ENCODE results near the gene NLGN1.

Gene NLGN1

DNA sequence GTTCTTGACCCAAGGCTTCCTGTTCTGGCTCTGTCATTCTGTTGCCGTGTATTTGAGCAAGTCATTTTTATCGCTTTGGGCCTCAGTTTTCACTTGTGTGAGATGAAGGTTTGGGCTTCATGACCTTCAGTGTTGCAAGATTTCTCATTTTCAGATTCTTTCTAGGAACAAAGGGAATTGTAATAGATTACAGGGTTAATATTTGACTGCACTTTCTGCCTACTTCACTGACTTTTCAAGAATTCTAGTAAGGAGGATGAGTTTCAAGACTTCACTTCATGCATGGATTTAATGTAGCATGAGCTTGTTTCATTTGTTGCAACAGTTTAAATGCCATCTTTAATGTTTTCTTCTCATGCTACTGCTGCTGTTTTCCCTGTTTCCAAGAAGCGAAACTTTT lies 226.5 kb downstream of the NLGN1 start:
- H3K27me3 Mint-ChIP-seq, result no peaks in the 10 kb centered on the region
- H3K9me3 Mint-ChIP-seq, result peaks cover 9% of the 10 kb centered on the region
- H3K4me1 Mint-ChIP-seq, result no peaks in the 10 kb centered on the region
- no peak overlapping the region for H3K27ac Mint-ChIP-seq
- no peak for ATAC-seq
- H3K4me3 Mint-ChIP-seq, result no peak overlapping the region
- no peaks in the 10 kb centered on the region for H3K36me3 Mint-ChIP-seq

DNA sequence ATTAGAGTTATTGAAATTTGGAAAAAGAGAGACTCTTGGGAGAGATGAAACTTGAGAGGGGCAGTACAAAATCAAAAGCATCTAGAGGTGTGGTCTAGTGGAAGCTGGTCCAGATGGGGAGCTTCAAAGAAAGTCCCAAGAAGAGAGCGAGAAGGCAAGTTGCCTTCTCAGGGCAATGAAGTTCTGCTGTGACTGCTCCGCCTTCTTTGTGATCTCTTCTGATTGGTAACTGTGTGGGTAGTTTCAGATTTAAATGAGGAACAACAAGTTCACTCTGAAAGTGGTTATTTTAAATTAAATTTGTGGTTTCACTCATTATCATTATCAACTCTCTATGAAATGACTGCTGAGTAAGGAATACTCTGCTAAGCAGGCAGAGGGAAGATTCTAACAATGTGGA lies 233.3 kb downstream of the NLGN1 start:
- Mint-ChIP-seq H3K27me3 (no peaks in the 10 kb centered on the region), H3K36me3 (no peaks in the 10 kb centered on the region), H3K4me1 (no peaks in the 10 kb centered on the region), H3K9me3 (peaks cover 2% of the 10 kb centered on the region), H3K4me3 (no peak overlapping the region), H3K27ac (no peak overlapping the region)
- ATAC-seq, result no peak

DNA sequence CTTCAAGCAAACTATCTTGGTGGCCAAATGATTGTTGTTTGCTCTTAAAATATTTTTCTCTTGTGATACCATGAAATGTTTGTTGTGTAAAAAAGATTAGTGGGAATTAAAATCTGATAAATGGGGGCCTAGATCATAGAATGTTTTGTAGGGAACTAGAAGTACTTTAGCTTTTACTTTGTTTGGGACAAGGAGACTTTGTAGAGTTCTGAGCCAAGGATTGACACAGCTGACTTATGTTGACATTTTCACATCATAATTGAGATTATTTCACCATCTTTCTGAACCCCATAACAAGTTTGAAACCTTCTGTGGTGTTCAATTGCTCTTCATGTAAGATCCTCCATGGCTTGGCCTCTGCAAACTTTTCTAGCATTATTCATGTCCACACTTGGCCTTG lies 235.4 kb downstream of the NLGN1 start:
- Mint-ChIP-seq H3K4me3 (no peak overlapping the region), H3K9me3 (peaks cover 2% of the 10 kb centered on the region), H3K4me1 (no peaks in the 10 kb centered on the region), H3K27ac (no peak overlapping the region), H3K27me3 (no peaks in the 10 kb centered on the region), H3K36me3 (no peaks in the 10 kb centered on the region)
- no peak for ATAC-seq

DNA sequence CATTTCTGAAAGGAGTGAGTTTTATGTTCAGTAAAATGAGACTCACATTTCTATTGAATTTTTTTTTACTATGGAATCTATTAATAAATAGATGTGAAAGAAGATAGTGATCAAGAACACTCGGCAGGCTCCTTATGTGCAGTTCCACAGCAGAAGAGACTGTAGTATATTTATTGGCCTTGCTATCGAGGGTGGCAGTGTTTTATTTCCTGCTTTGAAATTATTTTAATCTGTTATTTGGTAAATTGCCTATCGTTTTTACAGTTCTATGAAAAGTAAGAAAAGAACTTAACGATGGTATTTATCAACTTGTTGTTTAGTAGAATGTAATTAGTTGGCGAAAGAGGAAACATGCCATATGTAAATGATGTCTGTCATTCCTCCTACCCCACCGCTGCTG lies 238.3 kb downstream of the NLGN1 start:
- Mint-ChIP-seq H3K4me3 (no peak overlapping the region), H3K4me1 (no peaks in the 10 kb centered on the region), H3K27ac (no peak overlapping the region), H3K36me3 (no peaks in the 10 kb centered on the region), H3K27me3 (no peaks in the 10 kb centered on the region), H3K9me3 (no peaks in the 10 kb centered on the region)
- ATAC-seq, result no peak

DNA sequence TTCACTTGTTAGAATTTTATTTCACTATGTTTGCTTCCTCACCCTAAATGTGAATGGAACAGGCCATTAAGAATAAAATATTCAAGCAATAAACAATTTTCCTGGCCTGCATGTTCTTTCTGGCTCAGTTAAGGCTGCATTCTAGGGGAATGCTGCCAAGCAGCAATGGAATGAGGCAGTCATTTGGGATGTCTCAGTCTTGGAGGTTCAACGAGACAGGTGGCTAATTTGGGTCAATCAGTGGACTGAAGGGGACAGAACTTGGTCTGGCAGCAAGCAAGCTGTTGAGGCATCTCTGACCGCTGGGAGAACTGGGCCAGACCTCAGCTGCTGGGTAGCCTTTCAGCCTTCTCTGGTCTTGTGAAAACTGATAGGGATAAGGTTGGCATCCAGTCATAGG lies 241.6 kb downstream of the NLGN1 start:
- H3K4me1 Mint-ChIP-seq, result no peaks in the 10 kb centered on the region
- H3K4me3 Mint-ChIP-seq, result no peak overlapping the region
- H3K9me3 Mint-ChIP-seq, result peaks cover 2% of the 10 kb centered on the region
- no peaks in the 10 kb centered on the region for H3K36me3 Mint-ChIP-seq
- no peak overlapping the region for H3K27ac Mint-ChIP-seq
- H3K27me3 Mint-ChIP-seq, result no peaks in the 10 kb centered on the region
- no peak for ATAC-seq

DNA sequence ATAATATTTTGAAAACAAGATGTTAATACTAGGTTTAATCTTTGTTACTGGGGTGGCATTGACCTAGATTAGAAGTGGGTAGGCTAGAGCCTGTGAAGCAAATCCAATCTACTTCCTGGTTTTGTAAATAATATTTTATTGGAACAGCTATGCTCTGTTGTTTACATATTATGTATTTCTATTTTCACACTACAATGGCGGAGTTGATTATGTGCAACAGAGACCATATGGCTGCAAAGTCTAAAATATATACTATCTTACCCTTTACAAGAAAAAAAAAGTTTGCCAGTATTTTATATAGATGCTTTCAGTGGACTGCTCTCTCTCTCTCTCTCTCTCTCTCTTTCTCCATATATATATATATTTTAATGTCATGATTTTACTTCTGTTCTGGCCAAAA lies 244.2 kb downstream of the NLGN1 start:
- H3K4me3 Mint-ChIP-seq, result no peak overlapping the region
- H3K9me3 Mint-ChIP-seq, result peaks cover 2% of the 10 kb centered on the region
- H3K4me1 Mint-ChIP-seq, result no peaks in the 10 kb centered on the region
- no peaks in the 10 kb centered on the region for H3K27me3 Mint-ChIP-seq
- no peak overlapping the region for H3K27ac Mint-ChIP-seq
- ATAC-seq, result no peak
- H3K36me3 Mint-ChIP-seq, result no peaks in the 10 kb centered on the region

DNA sequence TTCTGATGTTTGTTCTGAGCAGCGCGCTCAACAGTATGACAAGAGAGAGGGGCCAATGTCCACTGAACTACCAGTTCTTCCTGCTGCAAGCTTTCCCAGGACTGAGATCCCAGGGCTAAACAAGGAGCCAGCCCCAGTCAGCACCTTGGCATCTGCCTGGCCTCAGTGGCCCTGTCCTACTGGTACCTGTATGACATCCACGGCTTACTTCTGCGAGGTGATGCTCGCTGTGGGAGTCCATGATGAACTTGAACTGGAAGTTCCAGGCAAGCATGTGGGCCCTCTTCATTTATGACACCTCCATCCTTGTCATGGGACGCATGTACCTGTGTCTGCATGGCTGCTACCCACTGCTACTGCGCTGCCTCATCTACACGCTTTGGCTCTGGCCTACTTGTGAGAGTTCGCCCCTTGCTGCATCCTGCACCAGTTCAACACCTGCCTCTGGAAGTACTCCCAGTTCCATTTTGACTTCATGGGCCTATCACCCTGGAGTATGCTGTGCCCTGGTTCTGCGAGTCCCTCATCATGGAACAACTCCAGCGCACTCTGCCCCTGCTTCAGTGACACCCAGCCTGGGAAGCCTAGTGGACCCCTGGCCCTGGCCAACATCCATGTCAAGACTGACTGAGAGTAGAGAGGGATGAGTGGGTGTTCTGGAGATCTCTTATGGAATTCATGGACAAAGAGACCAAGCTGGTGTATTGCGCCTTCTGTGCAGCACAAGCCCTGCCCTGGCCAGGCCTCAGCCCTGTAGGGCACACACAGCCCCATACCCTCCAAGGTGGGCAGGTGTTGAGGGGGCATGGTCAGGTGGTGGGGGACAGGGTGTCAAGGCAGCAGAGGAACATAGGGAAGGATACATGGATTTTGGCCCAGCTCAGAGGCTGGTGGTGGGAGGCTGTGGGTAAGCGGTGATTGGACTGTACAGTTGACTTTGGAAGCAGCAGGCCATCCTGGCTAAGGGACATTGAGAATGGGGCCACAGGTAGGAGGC lies 246.8 kb downstream of the NLGN1 start:
- H3K4me1 Mint-ChIP-seq, result no peaks in the 10 kb centered on the region
- H3K4me3 Mint-ChIP-seq, result no peak overlapping the region
- peaks cover 2% of the 10 kb centered on the region for H3K9me3 Mint-ChIP-seq
- no peak overlapping the region for H3K27ac Mint-ChIP-seq
- peak; percentile 41 for ATAC-seq
- H3K36me3 Mint-ChIP-seq, result no peaks in the 10 kb centered on the region
- no peaks in the 10 kb centered on the region for H3K27me3 Mint-ChIP-seq

DNA sequence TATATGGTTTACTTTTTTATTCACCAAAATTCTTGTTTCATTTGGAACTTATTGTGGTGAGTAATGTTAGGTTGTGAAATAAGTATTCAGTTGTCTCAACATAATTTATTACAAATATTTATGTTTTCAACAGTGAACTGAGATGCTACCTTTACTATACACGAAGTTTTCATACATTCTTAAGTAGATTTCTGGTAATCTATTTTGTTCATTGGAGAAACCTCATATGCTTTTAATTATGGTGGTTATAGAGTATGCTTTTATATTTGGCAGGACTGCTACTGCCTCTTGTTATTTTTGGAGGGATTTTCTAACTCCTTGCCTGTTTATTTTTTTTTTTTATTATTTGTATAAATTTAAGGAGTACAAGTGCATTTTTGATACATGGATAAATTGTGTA lies 253.1 kb downstream of the NLGN1 start:
- no peaks in the 10 kb centered on the region for H3K27me3 Mint-ChIP-seq
- no peaks in the 10 kb centered on the region for H3K4me1 Mint-ChIP-seq

DNA sequence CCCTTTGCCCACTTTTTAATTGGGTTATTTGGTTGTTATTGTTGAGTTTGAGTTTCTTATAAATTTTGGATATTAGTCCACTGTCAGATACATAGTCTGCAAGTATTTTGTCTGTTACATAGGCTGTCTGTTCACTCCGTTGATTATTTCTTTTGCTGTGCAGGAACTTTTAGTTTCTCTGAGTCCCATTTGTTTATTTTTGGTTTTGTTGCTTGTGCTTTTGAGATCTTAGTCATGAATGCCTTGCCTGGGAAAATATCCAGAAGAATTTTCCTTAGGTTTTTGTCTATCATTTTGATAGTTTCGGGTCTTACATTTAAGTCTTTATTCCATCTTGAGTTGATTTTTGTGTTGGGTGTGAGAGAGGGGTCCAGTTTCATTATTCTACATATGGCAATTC lies 254.5 kb downstream of the NLGN1 start:
- Mint-ChIP-seq H3K27me3 (no peaks in the 10 kb centered on the region), H3K4me3 (no peak overlapping the region)

More for the DNA sequence above, 253.1 kb downstream of the NLGN1 start:
- ATAC-seq, result no peak
- Mint-ChIP-seq H3K36me3 (no peaks in the 10 kb centered on the region), H3K4me3 (no peak overlapping the region), H3K27ac (no peak overlapping the region), H3K9me3 (peaks cover 11% of the 10 kb centered on the region)

DNA sequence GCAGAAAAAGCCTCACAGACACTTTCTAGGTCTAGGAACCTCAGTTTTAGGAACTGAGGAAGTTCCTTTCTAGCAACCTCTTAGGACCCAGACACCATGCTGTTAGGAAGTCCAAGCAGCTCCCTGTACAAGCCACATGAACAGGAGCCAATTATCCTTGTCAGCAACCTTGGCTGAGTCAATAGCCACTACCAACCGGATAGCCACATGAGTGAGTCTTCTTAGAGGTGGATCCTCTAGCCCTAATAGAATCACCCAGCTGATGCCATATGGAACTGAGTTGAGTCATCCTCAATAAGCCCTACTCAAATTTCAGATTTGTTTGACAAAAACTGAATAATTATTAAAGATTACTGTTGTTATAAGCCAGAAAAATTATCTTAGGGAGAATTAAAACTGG lies 256.2 kb downstream of the NLGN1 start:
- no peaks in the 10 kb centered on the region for H3K27me3 Mint-ChIP-seq
- no peak overlapping the region for H3K4me3 Mint-ChIP-seq
- H3K4me1 Mint-ChIP-seq, result no peaks in the 10 kb centered on the region
- H3K27ac Mint-ChIP-seq, result no peak overlapping the region
- H3K36me3 Mint-ChIP-seq, result no peaks in the 10 kb centered on the region
- peaks cover 11% of the 10 kb centered on the region for H3K9me3 Mint-ChIP-seq
- ATAC-seq, result no peak

More for the DNA sequence above, 254.5 kb downstream of the NLGN1 start:
- Mint-ChIP-seq H3K4me1 (no peaks in the 10 kb centered on the region), H3K36me3 (no peaks in the 10 kb centered on the region), H3K27ac (no peak overlapping the region), H3K9me3 (peaks cover 11% of the 10 kb centered on the region)
- no peak for ATAC-seq

DNA sequence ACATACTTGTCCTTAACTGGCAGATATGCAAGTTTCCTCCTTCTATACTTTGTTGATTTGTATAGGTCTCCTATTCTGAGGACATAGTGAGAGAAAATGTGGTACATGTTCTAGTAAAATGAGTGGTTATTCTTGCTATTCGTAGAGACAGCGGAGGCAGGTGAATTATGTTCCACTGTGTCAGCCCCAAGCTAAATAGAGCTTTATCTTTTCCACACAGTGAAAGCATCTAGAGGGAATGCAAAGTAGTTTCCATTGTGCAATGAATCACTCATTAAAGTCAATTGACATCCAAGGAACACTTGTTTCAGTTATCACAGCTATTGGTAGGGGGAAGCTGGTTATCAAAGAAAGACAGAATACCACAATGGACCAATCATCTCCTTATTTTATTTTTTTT lies 262.4 kb downstream of the NLGN1 start:
- no peak overlapping the region for H3K27ac Mint-ChIP-seq
- ATAC-seq, result no peak
- H3K36me3 Mint-ChIP-seq, result no peaks in the 10 kb centered on the region
- no peaks in the 10 kb centered on the region for H3K9me3 Mint-ChIP-seq
- no peak overlapping the region for H3K4me3 Mint-ChIP-seq
- H3K4me1 Mint-ChIP-seq, result no peaks in the 10 kb centered on the region
- H3K27me3 Mint-ChIP-seq, result no peaks in the 10 kb centered on the region

DNA sequence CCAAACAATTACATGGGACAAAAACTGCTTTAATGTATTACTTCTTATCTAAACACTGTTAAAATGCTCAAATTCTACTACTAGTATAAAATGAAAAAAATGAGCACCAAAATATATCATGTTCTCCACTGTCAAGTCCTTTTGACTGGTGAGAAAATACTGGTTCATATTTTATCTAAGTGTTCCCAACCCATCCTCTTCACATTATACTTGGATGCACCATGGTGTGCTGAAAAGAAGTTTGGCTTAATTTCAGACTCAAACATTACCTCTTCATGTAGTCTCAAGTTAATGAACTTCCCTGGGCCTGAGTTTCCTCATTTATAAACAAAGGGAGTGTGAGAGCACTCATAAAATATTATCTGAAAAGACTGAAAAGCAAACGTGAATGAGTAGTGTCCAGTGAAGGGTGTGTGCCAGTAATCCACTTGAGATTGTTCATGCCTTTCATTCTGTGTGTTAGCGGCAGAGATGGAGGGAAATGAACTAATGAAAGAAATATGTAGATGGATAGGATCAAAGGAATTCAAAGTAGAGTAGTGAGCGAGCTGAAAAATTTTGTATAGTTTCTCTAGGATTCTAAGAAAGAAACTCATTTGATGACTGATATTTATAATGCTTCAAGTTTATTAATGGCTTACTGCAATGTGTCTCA lies 263.2 kb downstream of the NLGN1 start:
- Mint-ChIP-seq H3K27ac (no peak overlapping the region), H3K27me3 (no peaks in the 10 kb centered on the region), H3K9me3 (no peaks in the 10 kb centered on the region), H3K36me3 (no peaks in the 10 kb centered on the region), H3K4me3 (no peak overlapping the region), H3K4me1 (no peaks in the 10 kb centered on the region)
- no peak for ATAC-seq

DNA sequence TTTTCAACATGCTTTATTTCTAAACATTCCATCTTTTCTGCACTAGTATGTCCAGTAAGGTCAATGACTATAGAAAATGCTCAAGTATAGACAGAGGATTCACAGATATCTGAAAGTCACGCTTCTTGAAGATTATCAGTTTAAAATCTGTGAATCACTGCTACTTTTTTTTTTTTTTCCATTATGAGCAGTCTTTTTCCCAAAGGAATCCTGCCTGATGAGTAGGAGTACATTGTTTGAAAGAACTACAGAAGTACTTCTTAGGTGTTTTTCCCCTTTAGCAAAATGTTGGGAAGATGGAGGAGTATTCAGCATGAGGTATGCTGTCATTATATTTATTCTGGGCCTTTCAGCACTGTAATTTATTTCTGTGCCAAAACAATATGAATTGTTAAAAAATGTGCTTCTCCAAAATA lies 266.2 kb downstream of the NLGN1 start:
- Mint-ChIP-seq H3K4me1 (no peaks in the 10 kb centered on the region), H3K9me3 (no peaks in the 10 kb centered on the region), H3K27ac (no peak overlapping the region), H3K27me3 (no peaks in the 10 kb centered on the region), H3K36me3 (no peaks in the 10 kb centered on the region), H3K4me3 (no peak overlapping the region)
- no peak for ATAC-seq

DNA sequence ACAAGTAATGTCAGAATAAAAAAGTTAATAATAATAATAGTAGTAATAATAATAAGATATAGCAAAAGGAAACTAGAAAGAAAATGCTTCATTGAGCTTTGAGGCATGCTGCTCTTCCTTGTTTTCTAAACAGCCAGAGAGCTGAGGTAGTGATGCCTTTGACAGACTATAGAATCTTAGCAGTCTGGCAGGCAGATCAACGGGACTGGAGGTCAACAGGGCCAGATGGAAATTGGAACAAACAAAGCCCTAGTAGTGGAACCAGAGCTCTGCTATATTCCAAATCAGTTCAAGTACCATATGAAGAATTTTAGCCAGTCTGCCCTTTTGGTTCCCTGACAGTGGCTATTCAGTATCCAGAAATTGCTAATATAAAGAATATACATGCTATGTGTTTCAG lies 278.6 kb downstream of the NLGN1 start:
- no peaks in the 10 kb centered on the region for H3K36me3 Mint-ChIP-seq
- H3K27me3 Mint-ChIP-seq, result no peaks in the 10 kb centered on the region
- H3K27ac Mint-ChIP-seq, result no peak overlapping the region
- H3K4me3 Mint-ChIP-seq, result no peak overlapping the region
- H3K4me1 Mint-ChIP-seq, result no peaks in the 10 kb centered on the region
- peaks cover 3% of the 10 kb centered on the region for H3K9me3 Mint-ChIP-seq
- no peak for ATAC-seq

DNA sequence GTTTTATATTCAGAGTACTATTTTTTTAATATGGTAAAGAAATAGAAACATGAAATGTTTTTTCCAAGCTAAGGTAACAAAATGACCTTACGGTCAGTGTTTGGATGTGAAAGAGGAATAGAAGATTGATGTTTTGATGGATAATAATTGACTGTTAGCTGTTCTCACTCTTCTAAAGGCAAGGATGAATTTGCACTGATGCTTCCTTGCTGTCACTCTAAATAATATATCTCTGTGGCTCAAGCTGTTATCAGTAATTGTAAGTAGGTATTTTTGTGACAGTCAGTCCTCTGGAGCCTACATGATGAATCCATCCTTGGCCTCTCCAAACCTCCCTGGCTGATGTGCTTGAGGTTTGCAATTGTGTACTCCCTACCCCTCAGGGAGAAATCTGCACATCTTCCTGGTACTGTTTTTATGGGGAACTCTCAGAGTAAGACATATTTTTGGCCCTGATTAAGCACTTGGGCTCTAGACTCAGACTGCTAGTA lies 283.7 kb downstream of the NLGN1 start:
- no peak overlapping the region for H3K4me3 Mint-ChIP-seq
- H3K4me1 Mint-ChIP-seq, result no peaks in the 10 kb centered on the region
- ATAC-seq, result no peak
- H3K27me3 Mint-ChIP-seq, result no peaks in the 10 kb centered on the region
- no peaks in the 10 kb centered on the region for H3K9me3 Mint-ChIP-seq
- no peaks in the 10 kb centered on the region for H3K36me3 Mint-ChIP-seq
- no peak overlapping the region for H3K27ac Mint-ChIP-seq

DNA sequence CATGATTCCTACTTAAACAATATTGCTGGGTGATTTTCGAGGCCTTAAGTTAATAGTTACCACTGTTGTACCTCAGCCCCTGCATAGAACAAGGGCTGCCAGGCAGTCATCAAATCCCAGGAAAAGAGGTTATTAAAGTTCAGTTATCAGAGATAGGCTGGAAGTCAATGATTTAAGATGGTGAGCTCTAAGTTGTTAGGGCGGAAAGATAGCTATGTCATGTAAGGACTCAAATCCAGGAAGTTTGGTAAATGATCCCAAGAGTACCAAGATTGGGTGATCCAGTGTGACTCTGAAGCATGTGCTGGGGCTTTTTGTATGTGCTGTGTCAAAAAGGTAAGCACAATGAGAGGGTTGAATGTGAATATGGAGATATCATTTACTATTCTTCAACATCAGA lies 287.9 kb downstream of the NLGN1 start:
- H3K36me3 Mint-ChIP-seq, result no peaks in the 10 kb centered on the region
- no peaks in the 10 kb centered on the region for H3K9me3 Mint-ChIP-seq
- no peak overlapping the region for H3K27ac Mint-ChIP-seq
- no peak overlapping the region for H3K4me3 Mint-ChIP-seq
- no peaks in the 10 kb centered on the region for H3K4me1 Mint-ChIP-seq
- no peak for ATAC-seq
- no peaks in the 10 kb centered on the region for H3K27me3 Mint-ChIP-seq

Measured in stimulated activated memory B cell treated with anti-CD40 and anti-IgM and Interleukin-4, amounts not matched to agents 10 μg/mL and 1 μg/mL and 100 μg/mL, for 72 hours (primary cell).